Inflammatory macrophage treated with lipopolysaccharide for 1 hour (primary cell): ENCODE results near the gene RELL2.

Experiments
- DNase-seq, 2 donors: peaks; one replicate each; pipeline ENCODE4 v3.0.0-alpha.2; 2020 to 2022

RELL2 gene

GRCh38 chr5:141680751-141681201, 44.0 kb downstream of the RELL2 start:
- DNase-seq: no peak

GRCh38 chr5:141681295-141681694, 44.5 kb downstream of the RELL2 start:
- DNase-seq: no peak

DNA sequence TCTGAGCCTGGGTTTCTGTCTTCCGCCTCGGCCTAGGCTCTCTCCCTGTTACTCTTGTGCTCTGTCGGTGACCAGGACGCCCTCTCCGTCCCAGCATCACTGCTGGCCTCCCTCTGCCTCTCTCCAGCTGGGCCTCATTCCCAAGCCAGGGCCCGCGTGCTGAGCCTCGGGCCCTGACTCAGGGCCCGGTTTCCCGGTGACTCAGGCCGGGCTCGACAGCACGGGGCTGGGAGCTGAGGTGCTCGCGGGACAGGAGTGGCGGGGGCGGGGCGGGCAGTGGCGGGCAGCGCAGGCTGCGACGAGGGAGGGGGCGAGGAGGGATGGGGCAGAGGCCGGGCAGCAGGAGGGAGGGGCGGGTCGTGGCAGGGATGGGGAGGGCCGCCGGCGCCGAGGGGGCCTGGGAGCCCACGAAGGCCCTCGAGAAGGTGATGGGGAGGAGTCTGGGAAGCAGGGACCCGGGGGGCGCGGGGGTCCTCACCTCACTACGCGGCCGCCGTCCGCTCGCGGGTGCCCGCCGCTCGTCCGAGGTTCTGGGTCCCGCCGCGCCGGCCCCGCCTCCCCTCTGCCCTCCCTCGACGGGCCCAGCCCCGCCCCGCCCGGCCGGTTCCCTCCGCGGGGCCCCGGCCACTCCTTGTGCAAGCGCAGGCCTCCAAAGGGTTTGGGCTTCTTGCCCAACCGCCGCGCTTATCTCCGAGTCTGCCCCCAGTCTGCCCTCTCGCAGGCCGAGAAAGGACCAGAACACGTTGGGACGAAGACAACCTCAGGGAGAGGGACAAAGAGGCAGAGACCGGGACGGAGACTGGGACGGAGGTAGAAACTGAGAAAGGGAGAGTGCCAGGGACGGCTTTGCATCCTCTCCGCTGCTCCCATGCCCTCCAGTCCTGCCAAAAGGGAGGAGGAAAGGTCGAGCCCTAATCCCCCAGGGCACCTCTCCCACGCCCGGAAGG, 45.2 kb downstream of the RELL2 start, which contains the start of gene ARAP3:
TSS of gene ARAP3 (minus strand) at position 536 of the 947 bp plus-strand sequence. CDS start 1,744 bp downstream, outside the sequence.
- DNase-seq: peak; percentile 57 to 63

DNA sequence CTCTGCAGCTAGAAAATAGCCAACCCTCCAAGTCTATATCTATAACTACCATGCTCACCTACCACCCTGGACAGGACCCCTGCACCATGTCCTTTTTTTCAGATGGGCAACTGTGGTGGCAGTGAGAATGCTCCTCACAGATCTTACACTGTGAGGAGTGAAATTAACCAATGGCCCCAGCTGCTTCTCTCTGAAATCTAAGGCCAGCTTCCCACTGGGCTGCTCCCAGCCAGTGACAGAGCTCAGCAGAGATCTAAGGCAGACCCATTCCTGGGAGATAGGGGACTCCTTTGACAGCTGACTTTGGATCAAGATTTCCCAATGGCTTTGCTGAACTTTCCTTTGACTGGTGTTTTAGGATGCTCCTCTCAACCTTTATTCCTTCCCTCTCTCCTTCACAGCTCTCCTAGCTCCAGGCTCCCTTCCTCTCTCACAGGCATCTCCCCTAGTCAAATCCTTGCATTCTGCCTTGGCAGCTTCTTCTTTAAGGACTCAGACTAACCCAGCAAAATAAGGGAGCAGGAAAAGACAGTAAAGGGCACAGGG, 46.9 kb downstream of the RELL2 start:
- no peak for DNase-seq

DNA sequence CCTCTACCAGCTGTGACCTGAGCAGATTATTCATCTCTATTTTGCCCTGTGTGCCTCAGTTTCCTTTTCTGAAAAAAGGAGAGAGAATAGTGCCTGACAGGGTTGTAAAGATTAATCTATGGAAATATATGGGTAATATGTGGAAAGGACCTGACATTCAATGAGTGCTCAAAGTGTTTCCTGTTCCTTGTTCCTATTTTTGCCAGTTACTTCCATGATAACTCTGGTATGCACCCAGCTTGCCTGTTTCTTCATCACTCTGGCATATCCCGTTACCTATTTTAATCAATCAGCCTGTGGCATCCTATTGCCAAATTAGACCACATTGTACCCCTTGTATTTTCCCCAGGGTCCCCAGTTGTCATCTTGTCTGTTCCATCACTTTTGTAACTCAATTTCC, 48.8 kb downstream of the RELL2 start:
- no peak for DNase-seq

DNA sequence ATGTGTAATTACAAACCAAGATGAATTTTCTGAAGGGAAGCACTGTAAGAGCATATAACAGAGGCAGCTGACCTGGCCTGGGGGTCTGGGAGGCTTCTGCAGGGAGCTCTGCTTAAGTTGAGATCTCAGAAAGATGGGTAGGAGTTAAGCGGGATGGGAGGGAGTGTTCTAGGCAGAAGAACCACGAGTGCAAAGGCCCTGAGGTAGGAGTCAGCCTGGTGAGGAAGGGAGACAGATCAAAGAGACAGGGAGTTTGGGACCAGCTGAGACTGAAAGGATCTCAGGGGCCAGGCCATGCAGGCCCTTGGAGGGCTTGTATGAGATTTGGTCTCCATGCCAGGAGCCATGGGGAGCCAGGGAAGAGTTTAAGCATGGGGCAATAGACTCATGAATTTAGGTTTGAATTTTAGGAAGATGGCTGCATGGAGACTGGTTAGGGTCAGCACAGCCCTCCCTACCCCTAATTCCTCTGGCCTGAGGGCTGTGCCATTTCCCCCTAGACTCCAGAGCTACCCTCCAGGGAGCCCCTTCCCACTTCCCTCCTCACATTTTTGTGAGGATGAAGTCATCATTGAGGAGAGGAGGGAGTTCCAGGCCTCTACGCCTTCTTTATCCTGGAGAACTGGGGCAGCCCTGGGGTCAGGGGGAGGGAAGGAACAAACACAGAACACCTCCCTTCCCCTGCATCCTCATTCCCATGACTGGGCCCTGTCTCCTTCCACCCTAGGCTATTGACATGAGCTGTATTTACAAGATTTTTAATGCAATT, 50.0 kb downstream of the RELL2 start:
- no peak for DNase-seq
